ENCODE measurements around the gene GPX4.

DNA sequence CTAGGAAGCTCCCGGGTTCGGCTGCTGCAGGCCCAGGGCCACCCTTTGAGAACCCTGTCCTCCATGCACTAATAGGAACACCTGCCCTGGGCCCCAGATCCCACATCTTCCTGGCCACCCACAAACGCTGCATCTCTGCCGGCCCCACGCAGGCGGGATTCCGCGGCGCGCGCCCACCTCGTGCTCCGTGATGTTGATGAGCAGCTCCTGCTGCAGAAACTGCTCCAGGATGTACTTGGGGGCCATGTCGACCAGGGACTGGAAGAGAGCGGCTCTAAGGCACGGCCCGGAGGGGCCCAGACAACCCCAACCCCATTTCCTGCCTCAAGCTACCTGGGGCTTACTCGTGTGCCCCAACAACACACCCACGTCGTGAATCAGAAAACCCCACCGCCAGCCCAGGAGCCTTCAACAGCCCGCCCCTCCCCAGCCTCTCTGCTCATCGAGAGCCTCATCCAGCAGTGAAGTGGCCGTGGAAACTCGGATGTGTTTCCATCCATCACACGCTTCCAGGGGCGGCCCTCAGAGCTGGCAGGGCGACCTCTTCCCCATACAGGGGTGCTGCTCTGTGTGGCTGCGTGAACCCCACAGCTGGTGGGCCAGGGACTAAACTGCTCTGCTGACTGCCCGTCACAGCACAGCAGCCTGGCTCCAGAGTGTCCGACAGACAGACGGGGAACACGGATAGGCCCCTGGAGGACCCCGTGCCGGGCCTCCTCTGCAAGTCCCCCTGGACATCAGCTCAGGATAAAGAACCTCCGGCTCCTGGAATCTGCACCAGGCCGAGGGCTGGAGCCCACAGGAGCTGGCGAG is 12.9 kb upstream of the GPX4 start:
- TF ChIP-seq, protein P1, sequence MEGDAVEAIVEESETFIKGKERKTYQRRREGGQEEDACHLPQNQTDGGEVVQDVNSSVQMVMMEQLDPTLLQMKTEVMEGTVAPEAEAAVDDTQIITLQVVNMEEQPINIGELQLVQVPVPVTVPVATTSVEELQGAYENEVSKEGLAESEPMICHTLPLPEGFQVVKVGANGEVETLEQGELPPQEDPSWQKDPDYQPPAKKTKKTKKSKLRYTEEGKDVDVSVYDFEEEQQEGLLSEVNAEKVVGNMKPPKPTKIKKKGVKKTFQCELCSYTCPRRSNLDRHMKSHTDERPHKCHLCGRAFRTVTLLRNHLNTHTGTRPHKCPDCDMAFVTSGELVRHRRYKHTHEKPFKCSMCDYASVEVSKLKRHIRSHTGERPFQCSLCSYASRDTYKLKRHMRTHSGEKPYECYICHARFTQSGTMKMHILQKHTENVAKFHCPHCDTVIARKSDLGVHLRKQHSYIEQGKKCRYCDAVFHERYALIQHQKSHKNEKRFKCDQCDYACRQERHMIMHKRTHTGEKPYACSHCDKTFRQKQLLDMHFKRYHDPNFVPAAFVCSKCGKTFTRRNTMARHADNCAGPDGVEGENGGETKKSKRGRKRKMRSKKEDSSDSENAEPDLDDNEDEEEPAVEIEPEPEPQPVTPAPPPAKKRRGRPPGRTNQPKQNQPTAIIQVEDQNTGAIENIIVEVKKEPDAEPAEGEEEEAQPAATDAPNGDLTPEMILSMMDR (IDR thresholded peaks at IDR 0.05), result no peak
- no peak for TF ChIP-seq POLR2AphosphoS5 (IDR thresholded peaks at IDR 0.05)
- no peak for TF ChIP-seq POLR2A (IDR thresholded peaks at IDR 0.05; ENCODE audit: low read depth)
